Muscle of leg (tissue), 11 donors: ENCODE results near the gene CDH9. TPM values are rescaled to one million over a fixed set of nuclear protein-coding genes. Genes with fewer than 3 reads are reported as not detected.

Experiments
- DNase-seq: peaks from one replicate; pipeline ENCODE4 v3.0.0; 2013
- H3K27ac ChIP-seq: one replicate; pipeline ENCODE4 v1.5.1; 2013; ENCODE audit warnings: mild to moderate bottlenecking, low read length, control low read depth
- H3K27me3 ChIP-seq: one replicate; pipeline ENCODE4 v1.6.1; 2013; ENCODE audit warnings: low read length; ENCODE audit not compliant: control insufficient read depth, insufficient read depth
- H3K36me3 ChIP-seq: one replicate; pipeline ENCODE4 v1.6.1; 2013; ENCODE audit warnings: low read length; ENCODE audit not compliant: control insufficient read depth, insufficient read depth
- H3K4me1 ChIP-seq: one replicate; pipeline ENCODE4 v1.6.1; 2013; ENCODE audit warnings: low read length; ENCODE audit not compliant: control insufficient read depth, insufficient read depth
- H3K4me3 ChIP-seq: one replicate; pipeline ENCODE4 v1.5.1; 2013; ENCODE audit warnings: low read length, control low read depth
- H3K9me3 ChIP-seq: replicated peaks from 2 replicates; pipeline ENCODE4 v1.6.1; 2013; ENCODE audit warnings: low read depth, low read length; ENCODE audit not compliant: control insufficient read depth
- WGBS: methylation state at CpG from one replicate; pipeline ENCODE4 v1.1.5; 2013; ENCODE audit warnings: missing lambda C conversion rate; ENCODE audit not compliant: insufficient coverage; 5-methylcytosine and 5-hydroxymethylcytosine counted together
- polyA plus RNA-seq, 8 donors: library from polyadenylated mRNA; unstranded; fragments of 120-200 nt; gene quantifications; one replicate each; pipeline versions ENCODE4 v1.2.1 to v1.2.3, GENCODE V29; 2013; ENCODE audit warnings: inconsistent platforms in 1 of 8, low replicate concordance in 1 of 8; ENCODE audit not compliant: insufficient read length in 8 of 8, insufficient read depth in 1 of 8
- total RNA-seq: library from RNA; stranded (reverse); fragments of 120-200 nt; gene quantifications from one replicate; pipeline ENCODE4 v1.2.4, GENCODE V29; 2013

Gene CDH9
- total and polyA plus RNA-seq, 9 donors, result 0.18 to 0.21 TPM; not detected in 7

- Histone ChIP-seq H3K9me3 (no peaks in the 10 kb centered on the region), H3K27me3 (no peaks in the 10 kb centered on the region), H3K36me3 (no peaks in the 10 kb centered on the region), H3K27ac (no peak overlapping the region), H3K4me1 (no peaks in the 10 kb centered on the region), H3K4me3 (no peak overlapping the region)
- 76% methylated on average over 10 of the region's 14 CpGs for WGBS
- no peak for DNase-seq
These were observed 191.2 kb downstream of the CDH9 start for GRCh38 chr5:26847041-26847736.

GRCh38 chr5:26843677-26844076, 194.7 kb downstream of the CDH9 start:
- H3K36me3 ChIP-seq, result no peaks in the 10 kb centered on the region
- H3K4me1 ChIP-seq, result no peaks in the 10 kb centered on the region
- no CpG with 5 or more reads among the region's 2 CpGs for WGBS
- no peak overlapping the region for H3K27ac ChIP-seq
- no peak overlapping the region for H3K4me3 ChIP-seq
- H3K27me3 ChIP-seq, result no peaks in the 10 kb centered on the region
- no peak for DNase-seq
- H3K9me3 ChIP-seq, result no peaks in the 10 kb centered on the region

GRCh38 chr5:26833596-26833995, 204.8 kb downstream of the CDH9 start:
- H3K27me3 ChIP-seq, result no peaks in the 10 kb centered on the region
- no peaks in the 10 kb centered on the region for H3K36me3 ChIP-seq
- no peaks in the 10 kb centered on the region for H3K4me1 ChIP-seq
- no CpG with 5 or more reads among the region's 3 CpGs for WGBS
- H3K27ac ChIP-seq, result no peak overlapping the region
- H3K4me3 ChIP-seq, result no peak overlapping the region
- DNase-seq, result peak; percentile 13
- H3K9me3 ChIP-seq, result no peaks in the 10 kb centered on the region
